ENCODE results near the gene FRMD1. TPM values are rescaled to one million over a fixed set of nuclear protein-coding genes. Genes with fewer than 3 reads are reported as not detected.

The FRMD1 gene
- total RNA-seq: 0.16 TPM in 1 of 2 replicates, not detected in the other

GRCh38 chr6:168078943-168079405, at the start of gene FRMD1:
Gene FRMD1 (minus strand): TSS chr6:168079212. CDS start chr6:168079094, 118 bp downstream.

Other genes with a start within 250 kb of the FRMD1 start
- gene KIF25, start 81.5 kb downstream of the FRMD1 start, total RNA-seq: not detected in 2 replicates
- gene DACT2, start 240.6 kb upstream of the FRMD1 start, total RNA-seq: 7.8 and 17.2 TPM in 2 replicates